HuH-7 (cell line): ENCODE data around the gene NECTIN4.
"Not testable (repeated sequence)": the region's sequence is repeated elsewhere in the genome, so short reads cannot be mapped to it uniquely, and the experiment has no call there.

Source experiments
- DNase-seq: peaks from one replicate; pipeline ENCODE4 v3.0.0; 2011; ENCODE audit warnings: low spot score

The NECTIN4 gene

DNA sequence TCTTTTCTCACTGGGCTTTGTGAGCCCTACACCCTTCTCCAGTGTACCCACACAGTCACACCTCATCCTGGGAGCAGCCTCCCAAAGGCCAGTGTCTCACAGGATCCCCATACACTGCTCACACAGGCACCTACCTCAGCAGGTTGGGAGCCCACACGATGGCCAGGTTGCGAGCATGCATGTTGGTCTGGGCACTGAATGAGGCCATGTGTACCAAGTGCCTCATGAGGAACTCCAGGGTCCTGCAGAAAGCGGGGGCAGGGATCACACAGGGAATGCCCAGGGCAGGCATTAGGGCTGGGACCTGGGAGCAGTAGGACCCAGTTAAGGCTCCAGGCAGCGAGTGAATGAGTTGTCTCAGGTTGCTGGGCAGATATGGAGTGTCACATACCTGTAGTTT is 35.1 kb downstream of the NECTIN4 start:
- DNase-seq, result no peak

DNA sequence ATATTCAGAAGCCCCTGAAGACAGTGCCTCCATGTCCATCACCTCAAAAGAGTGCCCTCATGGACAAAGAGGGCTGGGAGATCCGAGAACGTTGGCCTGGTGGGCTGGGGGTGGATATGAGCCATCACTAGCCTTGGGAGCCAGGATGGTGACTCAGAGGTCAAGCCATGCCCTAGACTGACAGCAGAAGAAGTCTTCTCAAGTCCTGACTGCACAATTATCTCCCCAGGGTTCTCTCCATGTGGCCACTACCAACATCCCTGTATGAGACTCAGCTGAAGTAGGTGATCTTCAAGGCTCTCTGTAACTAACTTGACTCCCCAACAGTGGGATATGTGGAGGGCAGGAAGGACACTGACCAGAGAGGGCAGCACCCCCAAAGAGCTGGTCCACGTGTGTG is 36.5 kb downstream of the NECTIN4 start:
- no peak for DNase-seq

DNA sequence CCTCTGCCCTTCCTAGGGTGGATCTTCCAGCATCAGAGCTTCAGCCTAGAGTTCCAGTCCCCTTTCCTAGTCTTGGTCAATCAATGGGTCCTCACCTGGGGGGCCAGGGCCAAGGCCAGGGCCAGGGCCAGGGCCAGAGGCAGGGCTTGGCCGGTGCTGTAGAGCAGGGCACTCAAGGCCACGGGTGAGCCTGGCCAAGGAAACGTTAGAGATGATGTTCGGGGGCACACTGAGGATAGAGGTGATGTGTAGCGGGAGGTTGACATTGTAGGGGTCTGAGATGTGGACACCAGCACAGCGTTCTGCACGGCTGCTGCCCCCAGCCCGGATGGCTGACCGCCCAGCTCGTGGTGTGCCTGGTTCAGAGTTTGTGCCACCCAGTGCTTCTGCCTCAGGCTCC is 38.1 kb downstream of the NECTIN4 start:
- DNase-seq, result no peak

DNA sequence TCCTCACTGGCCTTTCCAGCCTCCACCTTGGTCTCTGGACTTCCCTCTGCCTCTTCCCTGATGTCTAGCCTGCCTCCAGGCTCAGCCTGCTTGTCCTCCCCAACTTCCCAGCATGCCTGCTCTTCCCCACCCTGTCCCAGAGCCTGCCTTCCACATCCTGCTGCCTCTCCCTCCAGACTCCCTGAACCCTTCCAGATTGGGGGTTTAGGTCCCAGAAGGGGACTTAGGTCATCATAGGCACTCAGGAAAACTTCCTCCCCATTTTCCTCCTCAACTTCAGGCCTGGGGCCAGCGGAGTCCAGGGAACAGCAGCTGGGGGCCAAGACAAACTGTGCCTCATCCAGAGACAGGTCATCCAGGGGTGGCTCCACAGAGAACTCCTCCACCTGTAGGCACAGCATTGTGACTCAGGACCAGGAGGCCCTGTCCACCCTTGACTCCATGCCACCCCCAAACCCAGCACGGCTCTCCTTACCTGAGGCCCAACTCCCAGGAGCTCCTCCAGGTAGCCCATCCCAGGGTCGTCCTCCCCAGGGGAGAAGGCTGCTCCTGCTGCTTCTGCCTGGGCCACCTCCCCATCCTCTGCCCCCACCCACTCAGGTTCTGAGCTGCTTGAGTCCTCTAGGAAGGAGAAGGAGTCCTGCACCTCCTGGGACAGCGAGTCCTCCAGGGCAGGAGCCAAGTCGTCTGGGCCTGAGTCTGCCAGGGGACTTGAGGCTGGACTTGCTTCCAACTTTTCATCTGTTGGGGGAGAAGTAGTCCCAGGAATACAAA is 40.2 kb downstream of the NECTIN4 start:
- DNase-seq, result no peak

DNA sequence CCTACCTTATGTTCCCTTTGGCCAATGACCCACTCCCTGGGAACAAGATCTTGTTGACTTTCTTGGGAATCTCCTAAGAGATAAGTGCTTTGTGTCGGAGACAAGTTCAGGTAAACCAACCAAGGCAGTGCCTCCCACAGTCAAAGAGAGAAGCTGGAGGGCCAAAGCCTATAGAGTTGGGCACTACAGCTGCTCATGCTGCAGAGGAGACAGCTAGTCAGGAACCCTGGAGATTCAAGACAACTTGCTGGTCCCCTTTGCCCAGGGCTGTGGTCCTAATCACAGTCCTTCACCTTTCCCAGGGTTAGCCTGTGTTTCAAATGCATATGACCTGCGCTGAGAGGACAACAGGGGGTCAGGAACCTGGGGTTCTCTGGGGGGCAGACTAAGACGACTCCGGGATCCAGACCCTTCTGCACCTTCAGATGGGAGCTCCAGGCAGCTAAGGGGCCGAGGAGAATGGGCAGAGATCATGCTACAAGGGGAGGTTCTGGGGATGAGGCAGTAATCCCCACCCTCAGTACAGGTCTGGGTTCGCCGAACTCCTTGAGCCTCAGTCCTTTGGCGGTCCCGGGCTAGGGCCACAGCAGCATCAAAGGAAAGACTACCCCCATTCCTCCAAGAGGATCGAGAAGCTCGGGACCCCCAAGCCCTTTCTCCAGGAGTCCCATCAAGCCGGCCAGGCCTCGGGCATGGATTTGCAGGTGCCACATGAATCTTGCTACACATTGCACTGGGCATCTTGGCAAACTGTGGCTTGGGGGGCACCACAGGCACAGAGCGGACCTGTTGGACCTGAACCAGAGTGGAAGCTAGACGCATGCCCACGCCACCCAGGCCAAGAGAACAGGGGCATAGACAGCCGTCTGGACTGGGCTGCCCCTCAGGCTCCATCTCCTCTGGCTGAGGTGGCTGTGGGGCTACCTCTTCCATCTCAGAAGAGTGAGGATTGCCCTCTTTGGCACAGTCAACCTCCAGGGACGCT is 41.6 kb downstream of the NECTIN4 start:
- DNase-seq, result no peak

DNA sequence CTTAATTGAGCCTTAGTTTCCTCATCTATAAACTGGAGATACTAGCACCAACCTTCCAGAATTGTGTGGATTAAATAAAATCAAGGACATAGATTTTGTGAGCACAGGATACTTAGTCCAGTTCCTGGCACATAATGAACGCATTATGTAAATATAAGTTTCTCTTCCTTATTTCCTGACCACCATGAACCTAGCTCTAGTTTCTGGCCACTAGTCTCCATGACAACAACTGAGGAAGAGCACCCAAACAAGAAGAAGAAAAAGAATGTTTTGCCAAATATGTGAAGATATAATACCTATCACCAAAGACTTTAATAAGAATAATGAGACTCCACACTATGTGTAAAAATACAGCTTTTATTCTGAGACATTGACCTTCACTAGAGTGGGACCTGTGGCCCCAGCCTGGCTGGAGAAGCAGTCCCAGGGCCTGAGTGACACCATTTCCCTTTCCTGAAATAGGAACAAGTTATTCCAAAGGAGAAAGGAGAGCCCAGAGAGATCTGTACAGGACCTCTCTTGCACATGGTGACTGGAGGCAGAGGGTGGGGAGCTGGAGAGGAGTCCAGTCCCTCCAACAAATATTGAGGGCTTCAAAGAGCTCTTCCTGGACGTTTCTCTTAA is 42.6 kb downstream of the NECTIN4 start:
- DNase-seq, result no peak

DNA sequence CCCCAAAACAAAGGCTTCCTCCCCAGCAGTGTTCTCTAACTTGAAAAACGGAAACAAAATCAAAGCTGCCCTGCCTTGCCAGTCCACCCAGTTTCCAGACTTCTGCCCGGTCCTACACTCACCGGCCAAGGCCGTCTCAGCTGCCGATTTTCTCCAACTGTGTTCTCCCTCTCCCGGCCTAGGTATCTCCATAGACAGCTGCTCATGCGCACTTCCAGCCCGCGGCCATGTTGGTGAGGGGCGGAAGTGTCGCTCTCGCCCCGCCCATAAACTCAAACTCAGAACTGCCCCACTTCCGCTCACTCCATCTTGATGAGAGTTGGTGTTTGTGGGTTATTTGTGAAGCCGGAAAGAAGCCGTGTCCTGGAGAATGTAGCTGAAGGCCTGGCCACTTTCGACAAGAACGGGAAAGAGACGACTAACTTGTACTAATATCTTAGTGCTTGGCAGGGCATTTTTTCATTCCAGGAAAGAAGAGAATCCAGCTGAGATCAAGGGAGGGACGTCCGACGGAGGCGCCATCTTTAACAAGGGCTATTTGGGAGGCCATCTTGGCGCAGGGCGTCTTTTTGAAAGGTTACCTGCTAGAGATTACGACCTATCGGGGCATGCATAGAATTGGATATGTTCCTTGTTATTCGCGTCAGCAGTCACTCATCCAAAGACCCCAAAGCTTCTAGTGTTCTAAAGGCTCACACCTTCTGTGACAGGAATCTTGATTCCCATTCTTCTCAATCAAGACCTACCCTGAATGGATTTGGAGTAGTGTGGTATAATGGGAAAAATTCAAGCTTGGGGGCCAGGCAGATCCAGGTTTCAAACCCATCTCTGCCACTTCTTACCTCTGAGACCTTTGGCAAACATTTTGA is 43.4 kb downstream of the NECTIN4 start, which contains the start of gene USF1:
USF1 (minus strand) TSS at position 242 of the 869 bp plus-strand sequence. CDS start 2,702 bp downstream, outside the sequence.
- peak; percentile 91 for DNase-seq

DNA sequence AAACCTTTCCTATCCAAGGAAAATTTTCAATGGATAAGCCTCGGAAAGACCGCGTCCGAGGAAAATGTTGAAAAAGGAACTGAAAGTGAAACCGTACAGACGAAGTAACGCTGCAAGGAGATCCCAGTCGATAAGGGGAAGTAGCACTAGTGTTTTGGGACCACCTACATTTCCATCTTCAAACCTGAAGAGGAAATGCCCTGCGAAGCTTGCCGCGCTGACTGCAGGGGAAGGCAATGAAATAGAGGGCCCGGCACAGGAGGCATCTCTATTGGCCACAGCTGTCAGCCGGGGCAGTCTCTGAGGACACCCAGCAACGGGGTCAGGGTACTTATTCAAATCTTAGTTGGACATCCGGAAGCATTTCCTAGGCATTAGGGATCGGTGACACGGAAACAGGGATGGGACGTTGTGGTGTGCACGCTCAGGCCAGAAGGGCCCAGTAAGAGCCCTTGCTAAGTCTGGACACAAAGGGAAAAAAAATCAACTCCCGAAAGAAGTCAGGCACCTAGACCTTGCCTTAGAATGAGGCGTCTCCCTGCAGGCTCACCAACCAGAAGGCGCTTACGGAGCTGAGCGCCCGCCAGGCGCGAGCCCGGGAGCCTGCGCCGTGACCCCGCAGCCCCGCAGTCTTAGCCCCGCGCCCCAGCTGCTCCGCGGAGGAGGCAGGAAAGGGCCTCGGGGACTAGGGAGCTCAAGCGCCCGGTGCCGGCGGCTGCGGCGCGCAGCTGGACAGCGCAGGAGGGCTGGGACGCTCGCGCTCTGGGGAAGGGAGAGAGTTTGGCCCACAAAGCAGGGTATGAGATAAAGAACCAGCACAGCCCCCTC is 44.2 kb downstream of the NECTIN4 start:
- peak; percentile 91 for DNase-seq

DNA sequence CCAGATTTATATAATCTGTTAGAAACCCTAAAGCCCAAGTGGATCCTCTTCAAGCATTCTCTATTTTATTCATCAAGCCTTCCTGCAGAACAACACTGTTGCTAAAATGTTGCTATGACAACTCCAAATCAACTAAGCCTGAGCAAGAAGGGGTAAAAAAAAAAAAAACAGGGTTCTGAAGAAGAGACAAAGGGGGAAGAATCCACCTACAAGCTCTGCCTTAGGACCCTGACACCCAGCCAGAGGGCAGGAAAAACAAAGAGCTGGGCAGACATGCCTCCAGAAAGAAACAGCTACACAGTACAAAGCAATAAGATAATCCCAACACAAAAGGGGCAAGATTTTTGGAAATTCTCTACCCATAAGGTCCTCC is 44.8 kb downstream of the NECTIN4 start:
- DNase-seq, result no peak

DNA sequence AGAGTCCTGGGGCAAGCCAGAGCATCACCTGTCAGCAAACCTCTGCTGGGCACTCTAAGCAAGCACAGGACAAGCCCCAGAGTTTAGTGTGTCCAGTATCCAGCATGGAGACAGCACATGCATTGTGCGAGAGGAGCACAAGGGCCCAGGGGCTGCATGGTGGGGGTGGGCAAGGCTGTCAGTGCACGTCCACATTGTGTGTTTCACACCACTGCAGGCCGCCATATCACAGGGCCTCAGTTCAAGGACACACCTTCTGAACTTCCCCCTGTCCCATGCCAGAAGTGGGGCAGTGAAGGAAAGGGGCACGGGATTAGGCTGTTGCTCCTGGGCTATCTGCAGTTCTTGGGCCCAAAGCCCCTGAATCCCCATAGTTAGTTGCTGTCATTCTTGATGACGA is 49.8 kb downstream of the NECTIN4 start:
- no peak for DNase-seq

DNA sequence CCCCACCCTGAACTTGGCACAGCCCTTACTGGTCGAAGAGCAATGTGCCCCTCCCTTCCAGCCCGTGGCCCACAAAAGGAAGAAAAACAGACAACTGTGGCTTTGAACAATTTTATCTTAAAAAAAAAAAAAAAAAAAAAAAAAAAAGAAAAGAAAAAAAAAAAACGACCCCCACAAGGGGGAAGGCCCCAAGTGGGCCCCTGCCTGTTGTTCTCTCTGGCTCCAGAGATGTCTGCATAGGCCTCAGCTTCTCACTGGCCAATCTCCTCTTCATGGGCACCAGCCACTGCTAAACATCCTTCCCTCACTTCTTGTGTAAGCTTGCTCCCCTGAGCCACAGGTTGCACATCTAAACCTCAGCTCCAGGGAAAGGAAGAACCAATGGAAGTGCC is 50.2 kb downstream of the NECTIN4 start:
- no peak for DNase-seq

DNA sequence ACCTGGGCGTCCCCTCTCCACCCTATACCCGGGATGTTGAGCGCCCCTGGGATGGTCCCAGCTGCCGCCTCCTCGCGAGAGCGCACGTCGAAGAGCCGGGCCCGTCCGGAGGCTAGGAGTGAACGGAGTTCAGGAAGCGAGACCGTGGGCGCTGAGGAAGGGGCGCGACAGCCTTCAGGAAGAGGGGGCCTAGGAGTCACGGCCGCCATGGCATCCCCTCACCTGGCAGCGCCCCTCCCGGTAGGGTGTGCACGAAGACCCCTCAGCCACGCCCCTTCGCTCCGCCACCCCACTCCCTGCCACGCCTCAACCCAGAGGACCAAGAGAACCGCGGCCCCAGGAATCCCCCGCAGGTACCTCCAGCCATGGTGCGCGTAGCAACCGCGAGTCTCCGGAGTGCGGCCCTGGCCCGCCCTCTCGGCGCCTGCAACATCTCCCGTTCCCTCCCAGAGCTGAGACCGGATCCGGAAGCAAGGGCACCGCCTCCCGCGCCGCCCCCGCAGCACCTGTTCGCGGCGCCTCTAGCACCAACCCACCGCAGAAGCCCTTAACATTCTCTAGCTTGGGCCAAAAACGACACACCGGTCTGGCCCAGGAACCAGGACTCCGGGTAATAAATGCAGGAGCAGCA is 50.7 kb downstream of the NECTIN4 start, which contains the start of gene TSTD1:
TSTD1 (minus strand) TSS at position 442 of the 631 bp plus-strand sequence; CDS start at position 367, 75 bp downstream.
- no peak for DNase-seq

DNA sequence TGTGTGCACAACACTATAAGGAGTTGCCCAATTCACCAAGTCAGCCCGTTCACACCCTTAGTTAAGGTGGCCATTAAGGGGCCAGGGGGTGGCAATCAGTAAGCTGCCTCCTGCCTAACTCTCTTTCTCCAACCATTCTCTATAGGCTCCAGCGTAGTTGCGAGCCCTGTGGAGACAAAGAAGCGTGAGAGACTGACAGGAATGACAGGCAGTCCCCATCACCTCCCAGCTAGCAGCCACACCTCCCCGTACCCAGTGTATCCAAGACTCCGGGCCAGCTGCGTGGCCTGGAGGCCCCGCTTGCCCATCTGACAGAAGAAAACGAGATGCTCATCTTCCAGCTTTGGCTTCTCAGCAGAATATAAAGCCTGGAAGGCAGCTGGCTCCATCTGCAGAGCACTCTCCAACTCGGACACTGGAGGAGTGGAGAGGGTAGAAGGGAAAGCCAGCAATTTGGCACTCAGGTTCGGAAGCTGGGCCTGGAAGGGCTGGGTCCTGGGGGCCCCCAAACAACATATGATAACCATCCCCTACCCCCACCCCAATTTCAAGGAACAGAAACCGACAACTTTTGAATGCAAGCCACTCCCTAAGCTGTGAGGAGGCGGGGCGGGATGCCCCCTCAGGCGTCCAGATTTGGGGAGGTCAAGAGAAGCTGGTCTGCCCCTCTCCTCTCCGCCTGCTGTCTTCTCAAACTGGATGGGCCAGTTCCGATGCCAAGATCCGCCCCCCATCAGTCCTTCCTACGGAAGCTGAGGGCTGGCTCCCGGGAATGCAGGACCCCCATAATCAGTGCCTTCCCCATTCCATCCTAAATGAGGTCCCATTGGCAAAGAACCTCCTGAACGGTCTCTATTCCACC is 51.5 kb downstream of the NECTIN4 start:
- DNase-seq, result no peak

DNA sequence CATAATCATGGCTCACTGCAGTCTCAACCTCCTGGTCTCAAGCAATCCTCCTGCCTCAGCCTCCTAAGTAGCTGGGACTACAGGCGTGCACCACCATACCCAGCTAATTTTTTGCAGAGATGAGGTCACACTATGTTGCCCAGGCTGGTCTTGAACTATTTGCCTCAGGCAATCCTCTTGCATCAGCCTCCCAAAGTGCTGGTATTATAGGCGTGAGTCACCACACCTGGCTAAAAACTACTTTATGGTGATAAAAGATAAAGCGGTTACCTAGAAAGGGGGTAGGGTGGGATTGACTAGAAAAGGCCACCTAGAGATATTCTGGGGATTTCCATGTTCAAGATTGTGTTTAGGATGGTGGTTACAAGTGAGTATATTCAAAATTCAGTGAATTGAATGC is 55.6 kb downstream of the NECTIN4 start:
- DNase-seq, result no peak

DNA sequence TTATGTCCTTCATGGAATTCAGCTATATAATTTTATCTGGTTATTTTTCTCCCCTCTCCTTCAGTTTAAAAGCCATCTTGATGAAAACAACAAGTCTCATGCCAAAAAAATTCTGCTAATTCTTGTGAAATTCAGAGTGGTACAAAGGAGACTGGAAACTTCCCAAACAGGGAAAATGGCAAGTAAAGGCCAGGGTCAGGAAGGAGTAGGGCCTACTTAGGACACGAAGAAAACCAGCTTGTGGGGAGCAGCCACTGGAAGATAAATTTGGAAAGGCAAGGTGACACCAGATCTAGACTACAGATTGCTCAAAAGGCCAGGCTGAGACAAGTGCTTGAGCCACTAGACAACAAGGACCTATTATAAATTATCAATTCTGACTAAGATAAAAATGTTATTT is 56.9 kb downstream of the NECTIN4 start:
- DNase-seq, result no peak

DNA sequence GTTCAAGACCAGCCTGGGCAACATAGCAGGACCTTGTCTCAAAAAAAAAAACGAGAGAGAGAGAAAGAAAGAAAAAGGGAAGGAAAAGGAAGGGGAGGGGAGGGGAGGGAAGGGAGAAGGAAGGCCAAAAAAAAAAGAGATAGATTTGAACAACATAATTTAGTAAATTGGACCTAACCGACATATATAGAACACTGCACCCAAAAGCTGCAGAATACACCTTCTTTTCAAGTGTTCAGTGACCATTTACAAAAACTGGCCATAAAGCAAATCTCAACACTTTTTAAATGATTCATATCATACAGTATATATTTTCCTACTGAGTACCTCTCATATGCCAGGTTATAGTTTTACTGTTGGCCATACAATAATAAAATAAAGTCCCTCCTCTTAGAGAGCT is 57.5 kb downstream of the NECTIN4 start:
- DNase-seq, result no peak

DNA sequence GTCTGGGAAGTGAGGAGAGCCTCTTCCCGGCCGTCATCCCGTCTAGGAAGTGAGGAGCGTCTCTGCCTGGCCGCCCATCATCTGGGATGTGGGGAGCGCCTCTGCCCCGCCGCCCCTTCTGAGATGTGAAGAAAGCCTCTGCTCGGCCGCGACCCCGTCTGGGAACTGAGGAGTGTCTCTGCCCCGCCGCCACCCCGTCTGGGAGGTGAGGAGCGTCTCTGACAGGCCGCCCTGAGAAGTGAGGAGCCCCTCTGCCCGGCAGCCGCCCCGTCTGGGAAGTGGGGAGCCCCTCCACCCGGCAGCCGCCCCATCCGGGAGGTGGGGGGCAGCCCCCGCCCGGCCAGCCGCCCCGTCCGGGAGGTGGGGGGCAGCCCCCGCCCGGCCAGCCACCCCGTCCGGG is 59.9 kb downstream of the NECTIN4 start:
- DNase-seq, result not testable (repeated sequence)

DNA sequence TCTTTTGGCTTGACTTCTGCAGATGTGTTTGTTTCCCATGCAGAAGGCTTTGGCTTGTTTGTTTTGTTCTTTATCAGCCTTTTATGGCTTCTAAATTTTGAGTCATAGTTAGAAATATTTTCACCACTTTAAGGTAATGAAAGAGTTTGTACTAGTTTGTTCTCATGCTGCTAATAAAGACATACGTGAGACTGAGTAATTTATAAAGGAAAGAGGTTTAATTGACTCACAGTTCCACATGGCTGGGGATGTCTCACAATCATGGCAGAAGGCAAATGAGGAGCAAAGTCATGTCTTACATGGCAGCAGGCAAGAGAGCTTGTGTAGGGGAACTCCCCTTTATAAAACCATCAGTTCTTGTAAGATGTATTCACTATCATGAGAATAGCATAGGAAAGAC is 62.4 kb downstream of the NECTIN4 start:
- not testable (repeated sequence) for DNase-seq

DNA sequence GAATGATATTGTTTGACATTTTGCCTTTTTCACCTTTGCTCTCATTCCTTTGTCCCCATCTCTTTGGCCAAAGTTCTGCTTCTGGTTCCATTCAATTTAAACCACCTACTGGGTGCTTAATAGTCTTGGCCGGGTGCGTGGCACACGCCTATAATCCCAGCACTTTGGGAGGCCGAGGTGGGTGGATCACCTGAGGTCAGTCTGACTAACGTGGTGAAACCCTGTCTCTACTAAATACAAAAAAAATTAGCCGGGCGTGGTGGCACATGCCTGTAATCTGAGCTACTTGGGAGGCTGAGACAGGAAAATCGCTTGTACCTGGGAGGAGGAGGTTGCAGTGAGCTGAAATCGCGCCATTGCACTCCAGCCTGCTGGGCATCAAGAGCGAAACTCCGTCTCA is 66.9 kb downstream of the NECTIN4 start:
- not testable (repeated sequence) for DNase-seq
